IMR-90 (cell line): ENCODE results near the gene ZFPM1. TPM values are rescaled to one million over a fixed set of nuclear protein-coding genes. Genes with fewer than 3 reads are reported as not detected.

Source experiments
- ATAC-seq: fragments of 200-7000 bp; cut with Tn5 transposase; 2 replicates; pipeline ENCODE4 v1.9.1; 2020; ENCODE audit warnings: low read depth, mild to moderate bottlenecking, moderate library complexity
- BruUV-seq: library from RNA; stranded (reverse); fragments of 400-500 nt; replicated peaks from 2 replicates; lab custom pipeline; 2021; lab: Mats Ljungman, UMichigan
- CTCF ChIA-PET: fragments of 300-600 bp; formaldehyde crosslinking; extraction: SDS; loops from one replicate; lab custom pipeline; 2021; ENCODE audit warnings: antibody characterized with exemption; lab: Yijun Ruan, JAX
- POLR2A ChIA-PET: fragments of 300-600 bp; sonication (Branson Sonifier 250); formaldehyde crosslinking; loops from one replicate; lab custom pipeline; 2022; ENCODE audit warnings: antibody characterized with exemption; ENCODE audit not compliant: unreplicated experiment; lab: Charles Lee
- DNase-seq: peaks from one replicate; pipeline ENCODE4 v3.0.0; 2013
- H2AFZ ChIP-seq: replicated peaks from 2 replicates; pipeline ENCODE3; 2013; ENCODE audit warnings: low read length, mild to moderate bottlenecking; ENCODE audit not compliant: poor library complexity
- H2AK5ac ChIP-seq: 2 replicates; pipeline ENCODE4 v1.6.1; 2013; ENCODE audit warnings: low read depth, low read length, inconsistent platforms
- H2AK9ac ChIP-seq: replicated peaks from 2 replicates; pipeline ENCODE3; 2013; ENCODE audit warnings: mild to moderate bottlenecking, low read depth, low read length, moderate library complexity; ENCODE audit not compliant: poor library complexity
- H2BK120ac ChIP-seq: 2 replicates; pipeline ENCODE4 v1.6.1; 2013; ENCODE audit warnings: low read depth, low read length, inconsistent platforms
- H2BK15ac ChIP-seq: 3 replicates; pipeline ENCODE4 v1.6.1; 2013; ENCODE audit warnings: low read depth, low read length, inconsistent platforms
- H2BK20ac ChIP-seq: 2 replicates; pipeline ENCODE4 v1.6.1; 2013; ENCODE audit warnings: low read depth, mild to moderate bottlenecking, inconsistent platforms, low read length, moderate library complexity
- H2BK5ac ChIP-seq: 2 replicates; pipeline ENCODE4 v1.6.1; 2013; ENCODE audit warnings: mild to moderate bottlenecking, low read depth, low read length, inconsistent platforms; ENCODE audit not compliant: poor library complexity, severe bottlenecking
- H3K14ac ChIP-seq: replicated peaks from 2 replicates; pipeline ENCODE4 v1.6.1; 2013; ENCODE audit warnings: low read depth, low read length, inconsistent platforms
- H3K18ac ChIP-seq: 2 replicates; pipeline ENCODE4 v1.6.1; 2013; ENCODE audit warnings: low read depth, low read length, control low read depth
- H3K23ac ChIP-seq: 2 replicates; pipeline ENCODE4 v1.6.1; 2013; ENCODE audit warnings: low read depth, low read length, inconsistent platforms
- H3K27ac ChIP-seq: 2 replicates; pipeline ENCODE4 v1.5.1; 2013; ENCODE audit warnings: mild to moderate bottlenecking, control low read depth, low read length; ENCODE audit not compliant: insufficient read depth
- H3K27me3 ChIP-seq: 2 replicates; pipeline ENCODE4 v1.6.1; 2013; ENCODE audit warnings: low read length; ENCODE audit not compliant: control insufficient read depth, insufficient read depth
- H3K36me3 ChIP-seq: 2 replicates; pipeline ENCODE4 v1.6.1; 2013; ENCODE audit warnings: low read length, mixed read lengths; ENCODE audit not compliant: control insufficient read depth, insufficient read depth
- H3K4ac ChIP-seq: 2 replicates; pipeline ENCODE4 v1.6.1; 2013; ENCODE audit warnings: low read depth, low read length, inconsistent platforms
- H3K4me1 ChIP-seq: 2 replicates; pipeline ENCODE4 v1.6.1; 2013; ENCODE audit warnings: low read length, mixed read lengths; ENCODE audit not compliant: control insufficient read depth, insufficient read depth
- H3K4me2 ChIP-seq: 2 replicates; pipeline ENCODE4 v1.6.1; 2013; ENCODE audit warnings: low read depth, mild to moderate bottlenecking, control low read depth, low read length, moderate library complexity
- H3K4me3 ChIP-seq: 2 replicates; pipeline ENCODE4 v1.5.1; 2013; ENCODE audit warnings: low read depth, mild to moderate bottlenecking, control low read depth, low read length, moderate library complexity; ENCODE audit not compliant: insufficient read depth
- H3K56ac ChIP-seq: 2 replicates; pipeline ENCODE4 v1.6.1; 2013; ENCODE audit warnings: low read length, inconsistent platforms; ENCODE audit not compliant: insufficient read depth; ENCODE audit errors: extremely low read depth
- H3K79me1 ChIP-seq, 2 experiments: 2 replicates each; pipeline ENCODE4 v1.6.1; 2013; ENCODE audit warnings: low read length in 2 of 2, inconsistent platforms in 1 of 2, low read depth in 1 of 2
- H3K9ac ChIP-seq: 2 replicates; pipeline ENCODE4 v1.6.1; 2013; ENCODE audit warnings: low read depth, low read length, control low read depth
- H3K9me1 ChIP-seq: 2 replicates; pipeline ENCODE4 v1.6.1; 2013; ENCODE audit warnings: low read length, inconsistent platforms; ENCODE audit not compliant: insufficient read depth
- H3K9me3 ChIP-seq: 2 replicates; pipeline ENCODE4 v1.6.1; 2013; ENCODE audit warnings: low read length; ENCODE audit not compliant: control insufficient read depth, insufficient read depth
- H4K20me1 ChIP-seq: 2 replicates; pipeline ENCODE4 v1.6.1; 2013; ENCODE audit warnings: low read length, inconsistent platforms; ENCODE audit not compliant: insufficient read depth
- H4K5ac ChIP-seq: 2 replicates; pipeline ENCODE4 v1.6.1; 2013; ENCODE audit warnings: mild to moderate bottlenecking, low read depth, low read length, control low read depth
- H4K8ac ChIP-seq, 2 experiments: 2 replicates each; pipeline ENCODE4 v1.6.1; 2013; ENCODE audit warnings: low read depth in 2 of 2, low read length in 2 of 2, control low read depth in 1 of 2, inconsistent platforms in 1 of 2
- H4K91ac ChIP-seq: 2 replicates; pipeline ENCODE4 v1.6.1; 2013; ENCODE audit warnings: low read depth, low read length, inconsistent platforms; ENCODE audit not compliant: insufficient read depth
- BHLHE40 ChIP-seq: fragments of 150-350 bp; IDR thresholded peaks from 2 replicates; pipeline ENCODE4 v1.6.1; 2016; ENCODE audit warnings: mild to moderate bottlenecking, low read depth, low read length
- CEBPB ChIP-seq: IDR thresholded peaks from 2 replicates; pipeline ENCODE4 v1.6.1; 2012; ENCODE audit warnings: low read depth, low read length, improper control_type of control experiment
- CHD1 ChIP-seq: IDR thresholded peaks from 2 replicates; pipeline ENCODE4 v1.6.1; 2012; ENCODE audit warnings: low read depth, low read length, improper control_type of control experiment
- CTCF ChIP-seq: conservative IDR thresholded peaks from 2 replicates; pipeline ENCODE4 v1.5.1; 2012; ENCODE audit warnings: mild to moderate bottlenecking, low read depth, low read length, improper control_type of control experiment
- FOS ChIP-seq: fragments of 150-350 bp; IDR thresholded peaks from 2 replicates; pipeline ENCODE4 v1.6.1; 2016; ENCODE audit warnings: low read depth, low read length
- MAFK ChIP-seq: IDR thresholded peaks from 2 replicates; pipeline ENCODE4 v1.6.1; 2012; ENCODE audit warnings: low read depth, low read length, improper control_type of control experiment
- MAZ ChIP-seq: IDR thresholded peaks from 2 replicates; pipeline ENCODE4 v1.6.1; 2012; ENCODE audit warnings: low read depth, mild to moderate bottlenecking, low read length, improper control_type of control experiment, moderate library complexity, borderline replicate concordance
- MXI1 ChIP-seq: IDR thresholded peaks from 2 replicates; pipeline ENCODE4 v1.6.1; 2012; ENCODE audit warnings: low read depth, mild to moderate bottlenecking, low read length, moderate library complexity, borderline replicate concordance
- NFE2L2 ChIP-seq: fragments of 150-350 bp; IDR thresholded peaks from 2 replicates; pipeline ENCODE4 v1.6.1; 2016; ENCODE audit warnings: low read depth, mild to moderate bottlenecking, low read length
- POLR2A ChIP-seq: IDR thresholded peaks from 2 replicates; pipeline ENCODE4 v1.6.1; 2012; ENCODE audit warnings: mild to moderate bottlenecking, low read depth, low read length
- RAD21 ChIP-seq: IDR thresholded peaks from 2 replicates; pipeline ENCODE4 v1.6.1; 2012; ENCODE audit warnings: low read length, improper control_type of control experiment
- RCOR1 ChIP-seq: IDR thresholded peaks from 2 replicates; pipeline ENCODE4 v1.6.1; 2012; ENCODE audit warnings: mild to moderate bottlenecking, low read length, improper control_type of control experiment; ENCODE audit not compliant: insufficient replicate concordance
- SMC3 ChIP-seq: fragments of 150-350 bp; IDR thresholded peaks from 2 replicates; pipeline ENCODE4 v1.6.1; 2016; ENCODE audit warnings: low read depth, mild to moderate bottlenecking, antibody characterized with exemption, low read length, moderate library complexity
- USF2 ChIP-seq: fragments of 150-350 bp; IDR thresholded peaks from 2 replicates; pipeline ENCODE4 v1.6.1; 2017; ENCODE audit warnings: mild to moderate bottlenecking, antibody characterized with exemption, low read length, low read depth
- WGBS, 2 experiments: methylation state at CpG; one replicate each; pipeline versions ENCODE4 v1.1.5 to v1.1.7; 2013; ENCODE audit warnings: missing lambda C conversion rate in 2 of 2; ENCODE audit not compliant: insufficient read length in 1 of 2; ENCODE audit errors: extremely low coverage in 2 of 2; 5-methylcytosine and 5-hydroxymethylcytosine counted together
- dilution Hi-C: fragments of 300-500 bp; cut with HindIII; formaldehyde crosslinking; loops from one replicate; pipeline ENCODE4 v1.14.3; 2018; ENCODE audit warnings: low sequenced_read_pairs; ENCODE audit not compliant: unreplicated experiment
- in situ Hi-C: fragments of 300-500 bp; cut with MboI; formaldehyde crosslinking; loops from 3 replicates; pipeline ENCODE4 v1.14.3; 2019; ENCODE audit warnings: low sequenced_read_pairs, inconsistent platforms, mixed read lengths
- intact Hi-C: fragments of 100-400 bp; cut with micrococcal nuclease; formaldehyde crosslinking; loops from 2 replicates; pipeline ENCODE4 v1.10.0; 2022
- polyA plus RNA-seq, 3 experiments: library from polyadenylated mRNA; depleted of rRNA; stranded (reverse); fragments of >200 nt; gene quantifications; 2 replicates each; pipeline ENCODE4 v1.2.3, GENCODE V29; 2012; ENCODE audit warnings: low replicate concordance in 1 of 3
- total RNA-seq: library from RNA; depleted of rRNA; stranded (reverse); fragments of >200 nt; gene quantifications from 2 replicates; pipeline ENCODE4 v1.2.3, GENCODE V29; 2012
- TF ChIP-seq, protein P1 (sequence below): fragments of 150-350 bp; IDR thresholded peaks from 2 replicates; pipeline ENCODE4 v1.6.1; 2016; ENCODE audit warnings: low read depth, mild to moderate bottlenecking, low read length, moderate library complexity, borderline replicate concordance

The ZFPM1 gene
- total and polyA plus RNA-seq, 2 of the 4 experiments (the other 2 are of a cell fraction), result 0.36 to 1.1 TPM

- peaks cover 19% of the 10 kb centered on the region; the same call in 1 of the 2 replicates for H3K4me1 ChIP-seq
- no peak overlapping the region for H2BK5ac ChIP-seq
- peak overlapping the region; percentile 70 for H2AK9ac ChIP-seq
- H2BK120ac ChIP-seq, result no peak overlapping the region
- H2BK15ac ChIP-seq, result no peak overlapping the region
- H3K79me1 ChIP-seq, result peaks cover 31 to 91% of the 10 kb centered on the region in 2 experiments
- no TSS peak for BruUV-seq
- peak overlapping the region in 1 of 2 experiments; percentile 42; a peak in 1 of 4 replicates for H4K8ac ChIP-seq
- H3K14ac ChIP-seq, result peak overlapping the region; percentile 39; the same call in 1 of the 2 replicates
- H2AK5ac ChIP-seq, result no peak overlapping the region
- H3K27me3 ChIP-seq, result no peaks in the 10 kb centered on the region
- dilution Hi-C loops, result no loop called here
- H3K9me3 ChIP-seq, result no peaks in the 10 kb centered on the region
- WGBS, 2 experiments, result 89% methylated on average over 13 of the region's 22 CpGs; no CpG with 5 or more reads in 1 of the 2 experiments
- peaks cover 100% of the 10 kb centered on the region for H4K20me1 ChIP-seq
- H4K5ac ChIP-seq, result no peak overlapping the region
- intact Hi-C loops, result no loop called here
- H4K91ac ChIP-seq, result no peak overlapping the region
- H3K4ac ChIP-seq, result peak overlapping the region; percentile 47; the same call in 1 of the 2 replicates
- no peak overlapping the region for H3K23ac ChIP-seq
- in situ Hi-C loops, result no loop called here
- peaks cover 51% of the 10 kb centered on the region for H3K36me3 ChIP-seq
- peaks cover 40% of the 10 kb centered on the region for H3K9me1 ChIP-seq
- ChIA-PET POLR2A (no interaction called here), CTCF (no interaction called here)
- peak; percentile 41 for DNase-seq
- no peak overlapping the region for H3K4me2 ChIP-seq
- no peak overlapping the region; the same call in 1 of the 2 replicates for H3K56ac ChIP-seq
- H2BK20ac ChIP-seq, result no peak overlapping the region; the same call in 1 of the 2 replicates
- no peak for ATAC-seq
- H3K9ac ChIP-seq, result no peak overlapping the region
- no peak overlapping the region for H3K27ac ChIP-seq
- no peak overlapping the region for H2AFZ ChIP-seq
- no peak overlapping the region for H3K18ac ChIP-seq
- H3K4me3 ChIP-seq, result no peak overlapping the region
- no peak for TF ChIP-seq MXI1
- TF ChIP-seq CHD1, result no peak
- no peak for TF ChIP-seq USF2
- TF ChIP-seq SMC3, result no peak
- TF ChIP-seq RAD21, result no peak
- no peak for TF ChIP-seq NFE2L2
- no peak for TF ChIP-seq BHLHE40
- no peak for TF ChIP-seq MAZ
- TF ChIP-seq CEBPB, result no peak
- no peak for TF ChIP-seq CTCF
- TF ChIP-seq, protein P1, sequence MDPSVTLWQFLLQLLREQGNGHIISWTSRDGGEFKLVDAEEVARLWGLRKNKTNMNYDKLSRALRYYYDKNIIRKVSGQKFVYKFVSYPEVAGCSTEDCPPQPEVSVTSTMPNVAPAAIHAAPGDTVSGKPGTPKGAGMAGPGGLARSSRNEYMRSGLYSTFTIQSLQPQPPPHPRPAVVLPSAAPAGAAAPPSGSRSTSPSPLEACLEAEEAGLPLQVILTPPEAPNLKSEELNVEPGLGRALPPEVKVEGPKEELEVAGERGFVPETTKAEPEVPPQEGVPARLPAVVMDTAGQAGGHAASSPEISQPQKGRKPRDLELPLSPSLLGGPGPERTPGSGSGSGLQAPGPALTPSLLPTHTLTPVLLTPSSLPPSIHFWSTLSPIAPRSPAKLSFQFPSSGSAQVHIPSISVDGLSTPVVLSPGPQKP, result no peak
- TF ChIP-seq RCOR1, result no peak
- no peak for TF ChIP-seq FOS
- TF ChIP-seq MAFK, result no peak
- TF ChIP-seq POLR2A, result no peak
These were observed 49.1 kb upstream of the ZFPM1 start for GRCh38 chr16:88403794-88404581.
